ENCODE measurements around the gene NFIA. TPM values are rescaled to one million over a fixed set of nuclear protein-coding genes. Genes with fewer than 3 reads are reported as not detected.
"Not testable (repeated sequence)": the region's sequence is repeated elsewhere in the genome, so short reads cannot be mapped to it uniquely, and the experiment has no call there.

NFIA gene
- total RNA-seq, 1 donor from 2014 or later: 132 TPM

DNA sequence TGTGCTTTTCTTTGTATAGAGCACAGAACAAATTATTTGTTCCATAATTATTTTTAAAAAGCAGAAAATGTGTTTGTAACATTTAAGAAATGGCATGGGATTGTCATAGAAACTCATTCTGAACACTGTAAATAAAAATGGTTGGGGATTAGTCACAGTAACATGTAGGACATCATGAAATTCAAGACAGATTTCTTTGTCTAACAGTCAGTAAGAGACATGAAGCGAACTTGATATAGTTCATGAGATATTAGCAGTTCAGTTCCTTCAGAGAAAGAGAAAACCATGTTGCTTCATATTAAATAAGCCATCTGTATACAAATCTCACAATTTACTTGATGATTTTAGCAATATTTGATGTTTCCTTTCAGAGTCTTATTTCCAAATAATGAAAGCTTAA is 19.7 kb downstream of the NFIA start:
- DNase-seq (ENCODE audit: low spot score): no peak

DNA sequence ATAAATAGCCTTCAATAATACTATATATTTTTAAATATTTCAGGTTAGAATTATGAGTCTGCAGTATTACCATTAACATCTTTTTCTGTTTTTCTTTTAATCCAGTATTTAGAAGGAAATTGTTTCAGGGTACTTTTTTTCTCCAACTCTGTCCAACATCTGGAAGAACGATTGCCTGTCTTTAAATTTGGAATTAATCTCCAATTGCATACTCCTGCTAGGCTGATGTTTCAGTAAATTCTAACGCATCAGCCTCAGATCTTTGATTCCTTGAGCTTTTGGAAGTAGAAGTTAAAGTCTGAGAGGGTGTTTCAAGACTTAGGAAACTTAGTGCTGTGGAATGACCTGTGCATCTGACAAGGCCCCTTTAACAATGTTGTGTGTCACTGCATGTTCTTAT is 20.3 kb downstream of the NFIA start:
- no peak for DNase-seq (ENCODE audit: low spot score)

DNA sequence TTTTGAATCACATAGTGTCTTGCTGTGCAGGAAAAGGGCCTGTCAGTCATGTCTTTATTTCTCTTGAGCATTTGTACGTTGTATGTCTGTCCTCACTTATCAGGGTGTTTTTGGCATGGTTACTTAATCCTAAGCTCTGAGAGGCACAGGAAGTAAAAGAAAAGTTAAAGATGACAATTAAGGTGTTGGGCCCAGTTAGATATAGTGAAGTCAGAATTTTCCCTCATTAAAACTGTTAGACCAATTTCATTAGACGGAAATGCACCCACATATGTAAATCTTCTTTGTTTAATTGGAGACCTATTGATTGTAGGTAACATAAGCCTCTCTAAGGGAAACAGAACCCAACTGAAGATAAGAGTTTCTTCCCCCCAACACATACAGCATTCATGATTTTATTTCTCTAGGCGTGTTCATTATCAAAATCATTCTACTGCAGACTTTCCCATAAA is 21.9 kb downstream of the NFIA start:
- DNase-seq (ENCODE audit: low spot score): no peak

DNA sequence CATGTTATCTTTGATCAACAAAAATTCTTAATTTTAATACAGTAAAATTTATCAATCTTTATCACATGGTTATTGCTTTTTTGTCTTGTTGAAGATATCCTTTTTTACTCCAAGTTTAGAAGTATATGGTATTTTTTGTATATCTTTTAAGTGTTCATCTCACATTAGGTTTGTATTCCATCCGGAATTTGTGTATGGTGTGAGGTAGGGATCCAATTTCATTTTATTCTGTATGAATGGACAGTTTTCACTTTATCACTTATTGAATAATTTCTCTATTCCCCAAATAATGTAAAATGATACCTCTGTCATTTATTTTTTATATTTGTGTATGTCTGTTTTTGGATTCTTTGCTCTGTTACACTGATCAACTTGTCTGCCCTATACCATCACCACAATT is 25.3 kb downstream of the NFIA start:
- no peak for DNase-seq (ENCODE audit: low spot score)

DNA sequence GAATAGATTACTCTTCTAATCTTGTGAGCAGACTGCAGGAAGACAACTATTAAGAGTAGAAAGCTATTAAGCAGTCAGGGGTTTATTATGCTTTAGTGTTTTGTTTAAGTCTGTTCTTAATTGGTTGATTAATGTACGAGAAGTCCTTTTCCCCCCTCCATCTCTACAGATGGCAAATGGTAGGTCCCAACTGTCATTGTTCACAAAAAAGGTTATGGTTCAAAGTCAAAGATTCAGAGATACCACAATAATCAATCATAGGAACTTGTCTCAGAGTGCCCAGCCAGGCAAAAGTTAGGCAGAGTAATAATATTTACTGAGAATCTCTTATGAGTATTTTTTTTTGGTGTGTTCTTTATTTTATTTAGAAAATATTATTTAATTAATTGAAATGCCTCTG is 26.8 kb downstream of the NFIA start:
- no peak for DNase-seq (ENCODE audit: low spot score)

DNA sequence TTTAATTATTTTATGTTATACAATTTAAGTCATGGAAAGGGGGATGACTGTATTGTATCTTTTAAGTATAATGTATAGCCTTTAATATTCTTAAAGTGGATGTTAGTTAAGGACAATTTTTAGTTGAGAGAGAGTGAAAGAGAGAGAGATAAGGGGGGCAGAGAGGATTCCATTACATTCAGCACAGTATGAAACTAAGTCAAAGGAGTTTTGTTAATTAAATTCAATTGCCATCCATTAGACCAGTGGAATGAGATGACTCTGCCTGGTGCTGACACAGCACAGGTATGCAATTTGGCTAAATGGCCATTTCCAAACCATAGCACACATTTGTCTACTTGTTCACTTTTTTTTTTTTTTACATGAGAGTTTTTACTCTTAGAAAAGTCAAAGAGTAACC is 27.5 kb downstream of the NFIA start:
- no peak for DNase-seq (ENCODE audit: low spot score)

DNA sequence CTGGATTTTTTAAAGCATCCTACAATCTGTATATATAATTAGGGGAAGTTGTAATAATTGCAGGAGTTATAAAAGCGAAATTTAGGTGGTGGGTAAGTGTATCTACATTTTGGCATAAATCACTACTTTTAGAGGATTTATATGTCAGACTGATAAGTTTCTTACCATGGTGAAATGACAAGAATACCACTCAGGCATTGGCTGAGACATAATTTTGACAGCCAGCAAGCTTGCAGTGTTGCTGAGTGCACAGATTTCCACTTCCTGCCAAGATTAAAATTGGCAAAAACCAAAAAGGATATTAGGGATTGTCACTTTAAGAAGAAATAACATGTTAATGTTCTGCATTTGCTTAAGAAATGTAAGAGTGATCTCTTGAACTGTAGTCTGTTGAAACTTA is 28.2 kb downstream of the NFIA start:
- DNase-seq (ENCODE audit: low spot score): no peak

DNA sequence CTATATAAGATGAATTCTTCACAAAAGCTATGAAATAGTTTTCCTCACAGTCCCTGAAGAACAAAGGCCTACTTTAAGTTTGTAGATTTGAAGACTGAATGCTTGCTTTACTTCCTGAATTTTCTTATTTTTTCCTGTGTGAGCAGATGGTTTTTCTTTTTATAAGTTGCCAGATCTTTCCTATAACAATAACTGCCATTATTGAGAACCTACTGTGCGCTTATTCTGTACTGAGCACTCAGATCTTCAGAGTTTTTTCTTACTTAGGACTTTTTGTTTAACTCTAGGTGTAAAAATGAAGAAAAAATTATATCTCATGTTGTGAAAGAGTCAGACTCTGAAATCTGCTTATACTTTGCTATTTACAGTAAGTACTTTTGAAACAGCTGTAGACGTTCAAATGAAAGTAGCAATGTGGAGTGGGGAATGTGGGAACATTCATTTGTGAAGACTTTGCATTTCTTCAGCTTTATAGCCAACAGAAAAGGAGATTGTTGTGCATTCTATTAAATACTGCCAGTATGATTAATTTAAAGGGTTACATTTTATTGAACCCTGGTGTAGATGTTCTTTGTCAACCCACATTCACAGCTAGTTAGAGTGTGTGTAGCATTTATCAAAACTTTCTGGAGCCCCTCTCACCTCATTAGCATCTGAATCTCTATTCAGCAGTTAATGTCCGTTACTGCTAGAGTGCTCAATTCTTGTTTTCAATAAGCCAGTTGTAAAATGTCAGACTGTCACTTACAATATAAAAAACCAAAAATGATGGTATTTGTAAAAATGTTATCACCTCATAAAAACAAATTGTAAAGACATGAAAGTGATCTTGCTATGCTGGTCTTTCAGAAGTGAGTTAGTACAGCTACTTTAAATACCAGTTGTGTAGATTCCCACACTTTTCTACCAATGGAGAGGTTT is 29.0 kb downstream of the NFIA start:
- no peak for DNase-seq (ENCODE audit: low spot score)

DNA sequence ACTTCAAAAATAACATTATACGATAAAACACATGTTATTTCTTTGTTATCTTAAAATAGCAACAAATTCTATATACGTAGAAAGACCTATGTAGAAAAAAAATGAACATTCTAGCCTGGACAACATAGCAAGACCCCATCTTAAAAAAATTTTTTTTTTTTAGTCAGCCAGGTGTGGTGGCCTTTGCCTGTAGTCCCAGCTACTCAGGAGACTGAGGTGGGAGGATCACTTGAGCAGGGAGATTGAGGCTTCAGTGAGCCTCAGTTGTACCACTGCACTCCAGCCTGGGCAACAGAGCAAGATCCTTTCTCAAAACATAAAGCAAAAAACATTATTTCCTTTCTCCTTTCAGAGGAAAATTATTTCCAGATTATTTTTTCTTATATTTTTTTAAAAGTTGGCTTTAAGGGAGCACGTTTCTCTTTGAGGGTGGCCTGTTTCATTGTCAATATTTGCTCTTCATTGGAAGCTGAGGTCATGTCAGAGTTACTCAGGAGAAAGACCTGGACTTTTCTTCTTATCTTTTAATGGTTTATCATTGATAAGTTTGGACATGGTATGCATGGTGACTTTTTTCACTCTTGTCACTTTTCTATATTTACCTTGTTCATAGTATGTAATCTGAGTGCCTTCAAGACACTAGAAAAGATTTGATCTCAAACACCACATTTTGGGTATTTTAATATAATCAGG is 32.0 kb downstream of the NFIA start:
- DNase-seq (ENCODE audit: low spot score): no peak

DNA sequence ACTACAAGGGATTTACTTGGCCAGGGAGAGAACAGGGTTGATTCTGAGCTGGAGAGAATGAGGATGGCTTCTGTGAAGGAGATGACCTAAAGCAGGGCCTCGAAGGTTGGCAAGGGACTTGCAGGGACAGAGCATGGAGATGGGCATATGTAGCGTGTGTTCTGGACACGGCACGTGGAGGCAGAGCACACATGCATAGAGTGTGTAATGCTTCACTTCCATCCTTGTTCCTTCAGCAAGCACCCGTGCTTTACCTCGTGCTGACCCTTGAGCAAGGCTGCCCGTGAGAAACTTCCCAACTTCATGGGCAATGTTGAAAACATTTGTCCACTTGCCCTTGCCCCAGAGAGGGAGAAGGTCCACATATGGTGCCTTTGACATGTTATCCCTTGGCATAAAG is 33.1 kb downstream of the NFIA start:
- DNase-seq (ENCODE audit: low spot score): no peak

DNA sequence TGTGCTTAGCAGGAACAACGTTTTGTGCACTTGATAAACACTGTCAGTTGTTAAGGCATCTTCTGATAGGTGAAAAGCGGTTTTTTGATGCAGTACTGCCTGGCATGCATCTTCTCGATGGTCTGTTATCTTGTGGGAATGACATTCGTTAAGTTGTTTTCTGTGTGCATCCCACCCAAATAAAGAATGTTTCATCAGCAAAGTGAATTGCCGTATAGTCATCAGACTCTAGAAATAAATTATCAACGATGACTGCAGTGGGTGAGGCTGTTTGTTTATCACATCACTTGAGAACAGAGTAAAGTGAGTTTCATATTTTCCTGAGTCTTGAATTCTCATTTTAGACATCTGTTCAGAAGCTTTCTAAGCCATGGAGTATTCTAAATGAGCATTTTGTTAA is 34.1 kb downstream of the NFIA start:
- no peak for DNase-seq (ENCODE audit: low spot score)

DNA sequence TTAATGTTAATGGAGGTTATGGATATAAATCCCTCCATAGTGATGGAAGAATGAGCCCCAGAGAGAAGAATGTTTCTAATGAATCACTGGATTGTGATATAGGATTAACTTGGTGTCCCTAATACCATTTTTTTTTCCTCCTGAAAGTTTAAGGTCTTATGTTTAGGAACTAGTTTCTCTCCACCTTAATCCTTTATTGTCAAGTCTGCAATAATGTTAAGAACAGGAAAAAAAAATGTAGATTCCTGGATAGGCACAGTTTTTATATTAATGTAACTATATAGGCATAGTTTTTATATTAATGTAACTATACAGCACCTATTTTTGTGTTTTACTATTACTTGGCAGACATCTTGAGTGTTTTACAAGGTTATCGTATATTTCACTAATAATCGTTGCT is 34.9 kb downstream of the NFIA start:
- no peak for DNase-seq (ENCODE audit: low spot score)

DNA sequence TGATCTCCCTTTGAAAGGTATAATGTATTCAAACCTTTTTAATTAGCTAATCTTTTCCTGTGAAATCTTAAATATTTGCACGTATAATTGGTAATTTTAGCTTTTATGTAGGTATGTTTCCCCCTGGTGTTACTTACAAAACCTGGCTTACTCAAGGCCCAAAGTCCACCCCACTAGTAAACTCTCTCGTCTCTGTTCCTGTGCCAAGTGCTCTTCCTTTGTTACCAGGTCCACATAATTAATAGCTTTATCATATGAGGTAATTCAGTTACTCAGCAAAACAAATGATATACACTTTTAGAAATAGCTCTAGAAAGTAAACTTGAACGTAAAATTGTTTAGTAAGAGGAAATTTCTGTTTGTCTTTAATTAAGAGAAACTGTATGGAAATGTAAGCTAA is 36.7 kb downstream of the NFIA start:
- no peak for DNase-seq (ENCODE audit: low spot score)

DNA sequence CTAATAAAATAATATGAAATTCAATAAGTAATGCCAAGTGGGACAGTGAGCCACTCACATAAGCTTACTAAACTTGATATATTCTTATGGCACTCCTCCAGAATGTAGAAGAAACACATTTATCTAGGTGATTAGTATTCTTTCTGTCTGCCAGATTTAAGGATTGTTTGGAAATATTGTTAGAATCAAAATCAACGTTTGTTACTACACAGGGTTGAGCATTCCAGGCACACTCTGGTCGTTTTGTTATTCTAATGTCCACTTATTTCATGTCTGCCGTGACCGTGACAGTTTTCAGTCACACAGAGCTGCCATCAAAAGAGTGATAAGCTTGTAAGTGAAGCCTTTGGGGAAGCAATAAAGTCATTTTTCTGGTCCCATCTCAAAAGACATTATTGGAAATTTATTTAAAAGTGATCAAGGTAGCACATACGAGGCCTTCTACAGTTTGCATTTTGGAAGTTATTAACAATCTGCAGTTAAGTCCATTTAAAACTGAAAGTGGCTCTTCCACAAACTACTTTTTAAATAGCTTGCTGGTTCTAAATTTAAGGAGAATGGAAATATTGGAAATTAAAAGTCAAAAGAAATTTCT is 38.0 kb downstream of the NFIA start:
- DNase-seq (ENCODE audit: low spot score): no peak

DNA sequence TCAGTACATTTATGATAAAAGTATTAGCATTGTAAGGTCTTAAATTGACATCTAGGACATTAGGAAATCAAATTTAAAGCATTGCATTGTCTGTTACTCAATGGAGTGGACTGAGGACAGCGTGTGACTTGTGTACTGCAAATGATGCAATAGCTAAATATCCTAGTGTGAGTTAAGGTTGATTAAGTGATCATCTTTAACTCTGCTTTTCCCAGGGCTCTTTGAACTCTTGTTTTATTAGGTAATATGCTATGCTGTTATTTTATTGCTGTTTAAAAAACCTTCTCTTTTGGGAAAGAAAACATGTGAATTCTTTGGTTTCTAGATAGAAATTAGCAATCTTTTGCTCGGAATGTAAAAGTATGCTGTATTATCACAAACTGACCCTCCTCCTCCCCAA is 38.6 kb downstream of the NFIA start:
- no peak for DNase-seq (ENCODE audit: low spot score)

DNA sequence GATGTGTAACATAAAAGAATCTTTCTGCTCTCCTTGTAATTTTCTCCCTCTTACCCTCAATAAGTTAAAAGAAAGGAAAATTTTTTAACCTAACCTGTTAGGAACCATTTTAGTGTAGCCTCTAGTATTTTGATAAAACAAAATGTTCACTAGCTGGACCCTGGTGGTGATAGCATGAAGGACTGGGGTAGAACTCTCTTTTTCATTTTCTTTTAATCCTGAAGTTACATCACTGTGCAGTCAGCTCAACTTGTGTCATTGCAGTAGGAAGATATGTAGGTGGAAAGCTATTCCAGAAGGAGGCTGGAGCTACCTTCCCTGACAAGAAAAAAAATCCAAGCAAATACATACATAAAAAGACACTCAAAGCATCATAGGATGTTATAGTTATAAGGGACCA is 39.3 kb downstream of the NFIA start:
- no peak for DNase-seq (ENCODE audit: low spot score)

DNA sequence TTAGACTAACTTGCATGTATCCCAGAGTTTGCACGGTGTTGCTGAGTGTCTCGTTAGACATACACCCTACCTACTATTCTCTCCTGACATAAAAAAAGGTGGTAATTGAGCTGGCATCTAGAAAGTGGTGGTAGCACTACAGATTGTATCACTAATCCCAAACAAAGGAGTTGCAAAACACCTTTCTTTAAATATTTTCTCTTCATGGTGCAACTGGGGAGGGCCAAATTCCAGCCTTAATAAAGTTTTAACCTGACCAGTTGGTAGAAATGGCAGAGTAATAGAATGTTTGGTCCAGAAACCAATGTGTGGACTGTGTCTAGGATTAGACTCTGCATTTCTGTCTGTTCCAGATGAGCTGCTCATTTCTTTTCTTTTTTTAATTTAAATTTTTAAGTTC is 40.0 kb downstream of the NFIA start:
- DNase-seq (ENCODE audit: low spot score): no peak

DNA sequence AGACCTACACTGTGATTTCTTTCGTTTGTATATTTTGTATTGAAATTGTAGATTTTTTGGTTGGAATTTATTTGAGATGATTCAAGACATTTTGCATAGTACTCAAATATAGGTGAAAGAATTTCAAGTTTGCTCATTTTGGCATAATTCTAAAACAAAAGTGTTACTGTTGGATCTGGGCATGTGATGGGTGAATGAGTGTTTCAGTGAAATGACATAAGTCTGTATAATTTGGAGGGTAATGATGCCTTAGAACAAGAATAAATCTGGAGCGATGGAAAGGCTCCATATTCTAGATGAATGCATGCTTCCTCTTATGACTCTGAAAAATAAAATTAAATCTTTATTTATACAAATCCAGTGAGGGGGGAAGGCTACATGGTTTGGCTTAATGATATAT is 41.0 kb downstream of the NFIA start:
- no peak for DNase-seq (ENCODE audit: low spot score)

DNA sequence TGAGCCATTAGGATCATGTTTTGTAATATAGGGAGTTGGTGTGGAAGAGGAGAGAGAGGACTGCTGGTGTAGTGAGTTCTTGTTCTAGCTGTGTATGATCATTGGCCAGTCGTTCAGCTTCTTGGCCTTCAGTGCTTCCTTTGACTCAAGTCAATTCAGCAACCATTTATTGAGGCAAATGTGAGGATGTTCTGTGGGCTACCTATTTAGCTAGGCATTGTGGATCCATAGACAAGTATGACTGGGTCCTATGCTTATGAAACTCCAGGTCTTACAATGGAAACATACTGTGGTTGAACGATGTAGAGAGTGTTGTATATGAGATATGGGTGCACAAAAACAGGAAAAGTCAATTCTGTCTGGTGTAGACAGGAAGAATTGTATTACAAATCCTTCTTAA is 41.7 kb downstream of the NFIA start:
- no peak for DNase-seq (ENCODE audit: low spot score)

DNA sequence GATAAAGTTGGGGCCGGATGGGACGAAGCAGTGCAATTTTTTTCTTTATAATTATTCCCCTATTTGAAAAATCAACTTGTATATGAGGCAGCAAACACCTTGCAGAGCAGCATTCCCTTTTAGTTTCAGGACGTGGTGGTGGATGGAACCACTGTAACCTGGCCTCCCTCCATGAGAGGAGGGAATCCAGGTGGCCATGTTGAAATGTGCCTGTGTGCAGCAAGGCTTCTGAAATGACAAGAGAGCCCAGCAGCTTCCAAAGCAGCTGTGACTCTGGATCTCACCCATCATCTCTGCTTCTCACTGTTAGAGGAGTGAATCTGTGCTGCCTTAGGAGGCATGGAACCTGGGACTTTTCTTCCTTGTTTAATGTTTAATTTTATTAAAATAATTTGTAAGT is 42.3 kb downstream of the NFIA start:
- DNase-seq (ENCODE audit: low spot score): no peak

DNA sequence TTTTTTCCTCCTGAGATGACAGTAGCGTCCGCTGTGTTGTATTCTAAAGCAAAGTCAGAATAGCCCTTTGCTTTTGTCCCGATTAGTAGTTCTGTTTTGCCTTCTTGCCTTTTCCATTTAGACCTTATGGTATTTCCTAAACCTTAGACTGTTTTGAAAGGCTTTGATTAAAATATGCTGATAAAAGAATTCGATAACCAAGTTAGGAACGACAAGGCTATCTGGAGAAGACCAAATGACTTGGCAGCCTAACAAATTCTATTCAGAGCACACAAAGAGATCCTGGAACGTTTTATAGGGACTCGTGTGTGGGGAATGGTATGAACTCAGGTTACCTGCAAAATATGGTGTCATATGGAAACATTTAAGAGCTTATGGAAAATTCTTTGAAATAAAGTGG is 42.9 kb downstream of the NFIA start:
- DNase-seq (ENCODE audit: low spot score): no peak

DNA sequence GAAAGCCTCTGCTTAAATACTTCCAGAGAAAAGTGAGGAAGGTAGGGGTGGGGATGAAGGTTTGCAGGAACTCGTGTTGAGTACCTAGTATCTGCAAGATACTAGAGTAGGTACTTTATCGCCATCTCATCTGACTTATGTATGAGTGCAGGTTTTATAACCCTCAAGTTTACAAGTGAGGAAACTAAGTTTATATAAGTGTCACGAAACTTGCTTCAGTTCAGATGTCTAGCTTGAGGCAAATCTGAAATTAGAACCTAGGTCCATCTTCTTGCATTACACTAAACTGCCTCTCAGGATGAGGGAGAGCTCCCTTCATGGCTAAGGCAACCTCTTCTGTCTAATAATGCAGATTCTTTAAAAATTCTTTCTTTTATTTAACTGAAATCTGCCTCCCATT is 43.5 kb downstream of the NFIA start:
- DNase-seq (ENCODE audit: low spot score): no peak

DNA sequence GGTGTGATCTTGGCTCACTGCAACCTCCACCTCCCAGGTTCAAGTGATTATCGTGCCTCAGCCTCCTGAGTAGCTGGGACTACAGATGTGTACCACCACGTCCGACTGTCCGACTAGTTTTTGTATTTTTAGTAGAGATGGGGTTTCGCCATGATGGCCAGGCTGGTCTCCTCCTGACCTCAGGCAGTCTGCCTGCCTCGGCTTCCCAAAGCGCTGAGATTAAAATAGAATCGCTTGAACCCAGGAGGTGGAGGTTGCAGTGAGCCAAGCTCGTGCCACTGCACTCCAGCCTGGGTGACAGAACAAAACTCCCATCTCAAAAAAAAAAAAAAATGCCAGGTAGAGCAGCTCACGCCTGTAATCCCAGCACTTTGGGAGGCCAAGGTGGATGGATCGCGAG is 44.5 kb downstream of the NFIA start:
- not testable (repeated sequence) for DNase-seq (ENCODE audit: low spot score)
